NCI-H1694 (cell line): ENCODE data around the gene TMEM245.
A peak's percentile ranks its signal among the peaks of the same experiment; 100 is the strongest.

Experiments
- DNase-seq: peaks from one replicate; lab custom pipeline; 2025; lab: John Stamatoyannopoulos, UW

The TMEM245 gene

DNA sequence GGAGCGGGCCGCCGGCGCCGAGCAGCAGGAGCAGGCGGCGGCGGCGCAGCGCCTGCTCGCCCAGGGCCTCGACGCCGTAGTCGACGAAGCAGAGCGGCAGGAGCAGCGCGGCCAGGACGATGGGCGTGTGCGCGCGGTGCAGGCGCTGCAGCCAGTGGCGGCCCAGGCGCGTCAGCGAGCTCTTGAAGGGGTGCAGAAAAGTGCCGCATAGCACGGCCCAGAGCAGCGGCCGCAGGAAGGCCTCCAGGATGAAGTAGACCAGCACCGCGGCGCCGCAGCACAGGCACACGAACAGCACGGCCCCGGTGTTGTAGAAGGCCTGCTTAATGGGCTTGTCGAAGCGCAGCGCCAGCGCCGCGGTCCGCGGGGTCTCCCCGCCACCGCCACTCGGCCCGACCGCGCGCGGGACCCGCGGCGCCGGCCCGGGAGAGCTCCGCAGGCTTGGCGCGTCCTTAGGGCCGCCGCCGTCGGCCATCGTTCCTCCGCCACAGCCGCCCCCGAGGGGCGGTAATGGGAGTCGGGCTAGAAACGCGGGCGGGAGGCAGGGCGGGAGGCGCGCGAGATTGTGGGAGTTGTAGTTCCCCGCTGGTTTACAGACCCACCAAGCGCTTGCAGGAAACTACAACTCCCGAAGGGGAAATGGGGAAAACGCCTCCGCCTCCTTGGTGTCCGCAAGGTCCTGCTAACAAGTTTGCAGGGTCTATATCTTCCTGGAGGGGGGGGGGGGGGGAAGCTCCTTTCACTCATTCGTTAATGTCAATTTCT, at the start of gene TMEM245:
Gene TMEM245 (minus strand): TSS at position 509 of the 765 bp plus-strand sequence. CDS start 34 bp downstream, at position 475.
- DNase-seq: peak; percentile 96

DNA sequence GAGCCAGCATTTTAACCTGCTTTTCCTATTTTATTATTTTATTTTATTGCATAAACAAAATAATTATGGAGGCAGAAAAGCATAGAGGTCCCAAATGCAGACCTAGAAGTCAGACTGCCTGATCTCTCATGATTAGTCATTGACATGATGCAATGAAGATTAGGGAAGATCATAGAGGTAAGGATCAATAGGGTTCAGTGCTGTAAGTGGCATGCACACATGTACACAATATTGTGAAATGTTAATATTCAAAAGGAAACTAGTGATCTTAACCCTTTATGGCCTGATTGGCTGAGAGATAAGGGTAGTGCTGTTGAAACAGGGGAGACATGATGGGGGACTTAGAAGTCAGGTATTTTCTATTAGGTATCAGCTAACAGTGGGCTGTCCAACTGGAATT, 48.4 kb upstream of the TMEM245 start:
- DNase-seq: no peak

DNA sequence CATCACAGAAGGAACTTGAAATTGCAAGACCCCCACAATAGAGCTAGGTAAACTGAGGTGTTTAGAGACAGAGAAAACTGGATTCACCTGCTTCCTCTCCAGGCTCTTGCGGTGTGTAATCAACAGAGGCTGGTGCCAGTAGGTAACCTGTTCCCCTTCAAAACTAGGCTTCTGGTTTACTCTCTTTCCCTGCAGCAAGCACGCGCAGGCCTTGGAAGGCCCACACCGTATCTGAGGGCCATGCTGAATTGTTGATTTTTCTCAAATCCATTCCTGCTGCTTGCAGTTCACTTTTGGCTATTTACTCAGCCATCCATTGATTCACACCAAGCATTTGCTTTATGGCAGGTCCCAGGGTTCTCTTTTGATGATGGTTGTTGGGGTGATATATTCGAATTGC, 48.0 kb upstream of the TMEM245 start:
- no peak for DNase-seq

DNA sequence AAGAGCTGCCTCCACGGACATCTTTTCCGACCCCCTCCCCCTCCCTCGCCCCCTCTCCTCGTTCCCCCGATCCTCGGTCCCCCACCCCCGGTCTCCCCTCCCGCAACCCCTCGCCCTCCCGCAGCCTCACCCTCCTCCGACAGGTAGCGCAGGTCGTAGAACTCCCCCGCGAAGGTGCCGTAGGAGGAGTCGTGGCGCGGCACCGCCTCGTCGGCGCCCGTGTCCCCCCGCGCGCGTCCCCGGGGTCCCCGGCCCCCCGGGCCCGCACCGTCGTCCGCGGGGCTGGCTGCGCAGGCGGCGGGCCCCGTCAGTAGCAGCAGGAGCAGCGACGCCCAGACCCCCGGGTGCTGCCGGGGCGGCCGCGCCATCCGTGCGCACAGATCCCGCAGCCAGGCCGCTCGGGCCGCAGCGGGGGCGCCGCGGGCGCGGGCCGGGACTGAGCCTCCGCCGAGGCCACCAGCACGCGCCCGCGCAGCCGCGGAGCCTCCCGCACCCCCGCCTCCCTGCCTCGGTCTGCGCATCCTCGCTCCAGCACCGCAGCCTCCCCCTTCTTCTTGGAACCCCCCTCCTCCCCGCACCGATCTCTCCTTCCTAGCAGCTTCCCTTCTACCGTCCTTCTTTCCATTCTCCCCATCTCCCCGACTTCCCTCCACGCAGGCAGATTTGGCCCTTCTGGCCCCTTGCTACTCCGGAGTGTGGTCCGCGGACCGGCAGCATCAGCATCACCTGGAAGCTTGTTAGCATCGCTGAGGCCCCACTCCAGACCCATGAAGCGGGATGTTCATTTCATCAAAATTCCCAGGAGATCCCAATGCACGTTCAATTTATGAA, 47.2 kb upstream of the TMEM245 start, which contains the start of gene FRRS1L:
Gene FRRS1L (minus strand): TSS at position 479 of the 831 bp plus-strand sequence. CDS start 111 bp downstream, at position 368.
- DNase-seq: no peak

DNA sequence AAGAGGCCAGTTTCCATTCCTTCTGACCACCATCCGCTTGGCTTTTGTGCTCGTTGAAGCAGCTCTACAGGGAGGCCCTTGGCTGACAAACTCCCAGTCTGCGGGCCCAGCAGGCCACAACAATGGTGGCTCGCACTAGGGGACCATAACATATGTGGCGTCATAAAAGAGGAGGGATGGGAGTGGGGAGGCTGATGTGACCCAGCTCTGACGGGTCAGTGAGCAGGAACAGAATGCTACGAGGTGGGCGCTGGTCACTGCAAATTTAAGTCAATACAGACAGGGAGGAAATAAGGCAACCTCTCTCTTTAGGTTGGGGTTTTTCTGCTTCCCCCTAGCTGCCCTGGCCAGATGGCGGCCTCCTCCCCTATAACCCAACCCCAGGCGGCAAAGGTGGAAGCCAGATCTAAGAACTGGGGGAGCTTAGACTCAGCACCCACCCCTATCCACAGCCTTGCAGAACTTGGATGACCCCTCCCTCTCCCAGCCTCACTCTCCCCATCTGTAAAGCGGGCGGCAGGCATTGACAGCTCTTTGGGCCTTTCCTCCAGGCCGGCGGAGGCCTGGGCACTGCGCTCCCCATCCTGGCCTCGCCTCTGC, 46.5 kb upstream of the TMEM245 start:
- DNase-seq: no peak

DNA sequence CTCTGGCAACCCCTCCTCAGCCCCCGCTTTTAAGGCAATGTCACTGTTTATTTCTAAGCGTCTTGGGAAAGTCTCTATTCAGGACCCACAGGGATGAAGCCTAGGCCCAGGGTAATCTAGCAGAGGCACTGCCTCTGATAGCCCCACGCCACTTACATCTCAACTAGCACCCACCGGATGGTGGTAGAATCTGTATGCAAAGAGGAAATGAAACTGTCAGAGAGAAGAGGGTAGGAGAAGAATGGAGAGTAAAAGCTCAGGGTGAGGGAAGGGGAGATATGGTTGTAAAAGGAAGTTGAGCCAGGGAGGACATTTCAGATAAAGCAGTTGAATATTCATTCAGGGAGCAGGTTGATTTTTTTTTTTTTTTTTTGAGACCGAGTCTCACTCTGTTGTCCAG, 44.3 kb upstream of the TMEM245 start:
- no peak for DNase-seq

DNA sequence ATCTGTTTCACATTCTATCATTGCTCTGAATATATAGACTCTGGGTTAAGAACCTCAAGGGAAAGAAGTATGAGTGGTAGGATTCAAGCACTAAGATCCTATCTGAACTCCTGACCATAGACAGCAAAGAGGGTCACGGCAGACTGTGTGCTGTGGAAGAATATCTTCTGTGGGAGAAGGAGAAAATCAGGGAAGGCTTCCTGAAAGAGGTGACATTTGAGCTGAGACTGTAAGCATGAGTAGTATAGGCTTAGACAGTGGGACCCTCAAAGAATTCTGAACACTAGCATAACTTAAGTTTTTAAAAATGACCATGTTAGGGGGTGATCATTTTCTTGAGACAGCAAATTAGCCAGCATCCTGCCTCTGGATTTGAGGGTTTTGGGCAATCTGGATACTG, 43.4 kb upstream of the TMEM245 start:
- DNase-seq: no peak

DNA sequence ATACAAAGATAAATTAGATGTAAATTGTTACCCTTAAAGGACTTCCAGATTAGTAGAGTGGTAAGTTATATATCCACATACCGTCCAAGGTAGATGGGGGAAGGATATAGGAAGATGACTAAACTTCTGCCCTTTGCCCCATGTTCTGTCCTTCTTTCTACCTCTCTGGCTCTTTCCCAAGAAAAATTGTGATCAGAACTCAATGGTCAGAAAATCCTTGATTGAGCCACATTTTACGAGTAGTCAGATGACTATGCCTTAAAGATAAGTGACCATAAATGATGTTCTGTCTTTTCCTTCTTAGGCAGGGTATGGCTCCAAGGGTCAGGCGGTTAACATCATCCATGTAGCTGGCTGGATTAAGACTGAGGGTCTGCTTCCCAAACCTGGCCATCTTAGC, 42.9 kb upstream of the TMEM245 start:
- DNase-seq: no peak

DNA sequence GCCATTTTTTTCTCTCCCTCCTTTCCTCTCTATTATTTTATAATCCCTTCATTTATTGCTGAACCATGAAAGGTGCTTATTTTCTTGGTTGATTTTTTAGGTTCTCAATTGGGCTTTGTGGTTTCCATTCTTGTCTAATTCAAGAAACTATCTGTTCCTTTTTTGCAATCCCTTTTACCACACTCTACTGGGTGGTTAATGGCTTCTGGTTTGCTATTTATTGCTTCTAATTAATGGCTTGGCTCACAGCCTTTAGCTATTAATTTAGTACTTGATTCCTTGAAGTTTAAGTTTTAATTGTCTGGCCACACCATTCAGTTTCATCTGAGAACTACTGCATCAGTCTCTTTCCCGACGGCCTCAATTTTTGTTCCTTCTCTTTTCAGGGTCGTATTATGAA, 41.7 kb upstream of the TMEM245 start:
- no peak for DNase-seq

DNA sequence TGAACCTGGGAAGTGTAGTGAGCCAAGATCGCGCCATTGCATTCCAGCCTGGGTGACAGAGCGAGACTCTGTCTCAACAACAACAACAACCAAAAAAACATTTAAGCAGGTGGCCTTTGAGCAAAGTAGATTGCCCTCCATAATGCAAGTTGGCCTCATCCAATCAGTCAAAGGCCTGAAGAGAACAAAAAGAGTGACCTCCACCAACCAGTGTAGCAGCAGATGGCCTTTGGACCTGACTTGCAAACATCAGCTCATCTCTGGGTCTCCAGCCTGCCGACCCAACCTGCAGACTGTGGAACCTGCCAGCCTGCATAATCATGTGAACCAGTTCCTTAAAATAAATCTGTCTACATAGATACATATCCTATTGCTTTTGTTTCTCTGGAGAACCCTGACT, 39.8 kb upstream of the TMEM245 start:
- no peak for DNase-seq

DNA sequence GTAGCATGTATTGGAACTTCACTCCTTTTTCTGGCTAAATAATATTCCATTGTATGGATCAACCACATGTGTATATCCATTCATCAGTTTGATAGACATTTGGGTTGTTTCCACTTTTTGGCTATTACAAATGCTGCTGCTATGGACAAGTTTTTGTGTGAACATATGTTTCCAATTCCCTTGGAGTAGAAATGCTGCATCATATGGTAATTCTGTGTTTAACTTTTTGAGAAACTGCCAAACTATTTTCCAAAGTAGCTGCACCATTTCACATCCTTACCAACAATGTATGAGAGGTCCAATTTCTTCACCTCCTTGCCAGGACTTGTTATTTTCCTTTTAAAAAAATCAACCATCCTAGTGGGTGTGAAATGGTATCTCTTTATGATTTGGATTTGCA, 38.9 kb upstream of the TMEM245 start:
- DNase-seq: no peak

DNA sequence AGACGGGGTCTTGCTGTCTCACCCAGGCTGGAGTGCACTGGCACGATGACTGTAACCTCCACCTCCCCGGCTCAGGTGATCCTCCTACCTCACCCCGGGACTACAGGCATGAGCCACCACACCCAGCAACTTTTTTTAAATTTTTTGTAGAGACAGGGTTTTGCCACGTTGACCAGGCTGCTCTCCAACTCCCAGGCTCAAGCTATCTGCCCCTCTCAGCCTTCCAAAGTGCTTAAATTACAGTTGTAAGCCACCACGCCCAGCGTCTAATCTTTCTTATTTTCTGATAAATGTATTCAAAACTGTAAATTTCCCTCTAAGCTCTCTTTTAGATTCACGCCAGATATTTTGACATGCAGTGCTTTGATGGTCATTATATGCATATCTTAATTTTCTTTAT, 37.0 kb upstream of the TMEM245 start:
- DNase-seq: no peak

DNA sequence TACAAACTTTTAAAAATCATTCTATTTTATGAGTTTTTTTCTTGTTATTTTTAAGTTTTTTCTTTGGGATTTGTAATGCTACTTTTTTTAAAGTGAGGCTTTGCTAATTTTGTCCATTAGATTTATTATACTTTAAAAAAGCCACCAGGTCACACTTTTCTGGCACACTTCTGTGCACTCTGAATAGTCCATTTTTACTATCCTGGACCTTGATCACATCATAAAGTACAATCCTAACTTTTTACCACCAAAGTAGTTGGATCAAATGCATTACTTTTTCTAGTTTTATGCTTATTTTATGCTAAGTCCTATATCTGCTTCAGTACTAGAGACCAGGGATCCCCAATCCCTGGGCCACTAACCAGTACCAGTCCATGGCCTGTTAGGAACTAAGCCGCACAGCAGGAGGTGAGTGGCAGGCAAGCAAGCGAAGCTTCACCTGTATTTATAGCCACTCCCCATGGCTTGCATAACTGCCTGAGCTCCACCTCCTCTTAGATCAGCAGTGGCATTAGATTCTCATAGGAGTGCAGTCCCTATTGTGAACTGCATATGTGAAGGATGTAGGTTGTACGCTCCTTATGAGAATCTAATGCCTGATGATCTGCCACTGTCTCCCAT, 31.3 kb upstream of the TMEM245 start:
- no peak for DNase-seq

DNA sequence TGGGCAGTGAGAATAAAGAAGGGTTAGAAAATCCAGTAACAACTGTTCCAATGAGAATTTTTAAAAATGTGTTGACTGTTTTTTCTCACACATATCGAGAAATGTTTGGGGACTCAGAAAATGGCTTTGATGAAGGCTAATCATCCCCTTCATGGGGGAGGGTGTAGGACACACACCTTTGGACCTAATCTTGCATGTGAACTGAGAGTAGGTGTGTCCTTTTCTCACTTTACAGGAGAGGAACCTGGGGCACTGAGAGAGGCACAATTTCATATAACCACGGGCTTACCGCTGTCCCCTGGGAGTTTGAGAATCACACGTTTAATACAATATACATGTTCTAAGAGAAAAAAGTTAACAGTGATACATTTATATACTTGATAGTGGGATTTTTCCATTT, 30.0 kb upstream of the TMEM245 start:
- no peak for DNase-seq

DNA sequence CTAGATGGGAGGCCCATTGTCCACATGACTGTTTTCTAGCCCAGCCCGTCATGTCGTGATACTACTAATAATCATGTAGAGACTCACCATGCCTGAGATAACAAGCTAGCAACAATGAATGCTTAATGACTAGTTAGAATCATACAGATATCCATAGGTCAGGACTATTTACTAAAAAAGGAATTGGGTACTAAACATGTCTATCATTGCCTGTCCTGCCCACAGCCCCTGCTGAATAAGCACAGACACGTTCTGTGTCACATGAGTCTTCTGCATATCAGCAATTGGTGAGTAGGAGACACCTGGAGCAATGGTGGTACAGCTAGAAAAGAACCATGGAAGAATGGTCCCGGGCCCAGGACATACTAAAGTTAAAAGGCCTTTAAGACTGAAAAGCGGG, 29.3 kb upstream of the TMEM245 start:
- DNase-seq: no peak

DNA sequence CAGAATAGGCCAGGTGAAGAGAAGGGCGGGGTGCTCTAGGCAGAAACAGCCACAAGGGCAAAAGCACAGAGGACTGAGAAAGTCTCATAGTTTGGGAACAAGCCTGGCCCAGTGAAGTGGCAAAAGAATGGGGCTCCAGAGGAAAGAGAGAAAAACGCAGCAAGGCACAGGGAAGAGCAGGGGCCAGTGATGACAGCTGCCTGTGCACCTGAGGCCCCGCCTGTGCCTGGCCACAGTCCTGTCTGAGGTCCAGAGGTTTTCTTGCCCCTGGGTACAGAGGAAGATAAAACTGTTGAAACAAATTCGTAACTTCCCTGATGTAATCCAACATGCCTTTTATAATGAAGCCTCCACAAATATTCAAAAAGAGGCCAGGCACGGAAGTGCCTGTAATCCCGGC, 25.3 kb upstream of the TMEM245 start:
- no peak for DNase-seq

DNA sequence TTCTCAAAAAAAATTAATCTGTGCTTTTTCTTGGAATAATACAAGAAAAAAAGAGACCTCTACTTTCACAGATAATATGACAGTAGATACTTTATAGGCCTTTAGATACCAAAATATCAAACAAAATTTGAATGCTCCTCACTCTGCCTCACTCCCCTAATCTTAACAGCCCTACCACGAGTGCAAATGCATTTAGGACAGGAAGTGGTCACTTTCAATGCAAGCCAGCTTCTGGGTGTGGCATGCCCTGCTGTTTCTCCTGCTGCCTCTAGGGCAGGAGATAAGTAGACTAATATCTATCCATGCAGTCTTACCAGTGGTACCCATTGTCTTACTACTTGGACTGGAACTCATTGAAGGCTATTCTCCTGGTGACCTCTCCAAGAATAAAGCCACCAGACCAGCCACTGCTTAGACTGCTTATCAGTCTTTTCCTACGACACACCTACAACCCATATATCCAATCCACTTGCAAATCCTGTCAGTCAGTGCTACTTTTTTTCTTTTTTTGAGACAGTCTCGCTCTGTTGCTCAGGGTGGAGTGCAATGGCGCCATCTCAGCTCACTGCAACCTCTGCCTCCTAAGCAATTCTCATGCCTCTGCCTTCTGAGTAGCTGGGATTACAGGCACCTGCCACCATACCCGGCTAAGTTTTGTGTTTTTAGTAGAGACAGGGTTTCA, 24.3 kb upstream of the TMEM245 start:
- no peak for DNase-seq

DNA sequence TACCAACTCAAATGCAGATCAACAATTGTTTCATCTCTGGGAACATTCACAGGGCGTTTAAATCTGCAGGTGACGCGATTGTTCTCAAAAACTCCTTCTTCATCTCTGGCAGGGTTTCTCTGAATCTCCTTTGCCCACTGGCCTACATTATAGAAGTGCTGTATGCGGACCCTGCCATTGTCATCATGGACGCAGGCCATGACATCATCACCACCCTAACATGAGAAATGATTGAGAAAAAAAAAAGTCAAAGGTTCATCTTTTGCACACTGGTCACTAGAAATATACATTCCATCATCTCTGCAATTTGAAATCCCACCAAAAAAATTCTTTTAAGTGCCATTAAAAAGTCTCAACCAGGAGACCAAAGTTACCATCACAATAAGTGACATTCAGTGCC, 21.6 kb upstream of the TMEM245 start:
- DNase-seq: no peak

DNA sequence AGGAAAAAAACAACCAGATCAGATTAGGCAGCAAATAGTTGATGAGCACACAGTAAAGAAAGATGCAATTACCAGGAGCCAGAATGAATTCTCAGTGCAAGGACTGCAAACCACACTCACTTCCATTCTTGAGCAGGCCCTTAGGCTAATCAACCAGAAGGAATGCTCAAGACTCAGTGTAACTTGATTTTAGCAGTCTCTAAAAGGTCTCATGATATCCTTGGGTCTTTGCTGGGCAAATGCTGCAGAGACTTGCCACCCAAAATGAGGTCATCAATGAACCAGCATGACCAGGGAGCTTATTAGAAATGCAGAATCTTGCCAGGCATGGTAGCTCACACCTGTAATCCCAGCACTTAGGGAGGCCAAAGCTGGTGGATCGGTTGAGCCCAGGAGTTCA, 20.1 kb upstream of the TMEM245 start:
- no peak for DNase-seq

DNA sequence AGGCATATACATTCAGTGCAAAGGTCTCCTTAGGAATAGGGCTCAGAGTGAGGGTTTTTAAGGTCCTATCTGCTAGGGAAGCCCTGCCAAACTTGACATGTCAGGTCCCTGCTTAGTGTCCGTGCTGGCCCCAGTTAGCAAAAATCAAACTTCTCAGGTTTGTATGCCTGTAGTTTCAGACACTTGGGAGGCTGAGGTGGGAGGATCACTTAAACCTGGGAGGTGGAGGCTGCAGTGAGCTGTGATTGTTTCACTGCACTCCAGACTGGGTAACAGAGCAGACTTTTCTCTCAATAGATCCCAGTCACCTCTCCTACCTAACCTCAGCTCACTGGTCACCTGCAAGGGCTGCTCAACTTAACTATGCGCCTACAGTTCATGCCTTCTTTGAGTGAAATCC, 18.7 kb upstream of the TMEM245 start:
- no peak for DNase-seq

DNA sequence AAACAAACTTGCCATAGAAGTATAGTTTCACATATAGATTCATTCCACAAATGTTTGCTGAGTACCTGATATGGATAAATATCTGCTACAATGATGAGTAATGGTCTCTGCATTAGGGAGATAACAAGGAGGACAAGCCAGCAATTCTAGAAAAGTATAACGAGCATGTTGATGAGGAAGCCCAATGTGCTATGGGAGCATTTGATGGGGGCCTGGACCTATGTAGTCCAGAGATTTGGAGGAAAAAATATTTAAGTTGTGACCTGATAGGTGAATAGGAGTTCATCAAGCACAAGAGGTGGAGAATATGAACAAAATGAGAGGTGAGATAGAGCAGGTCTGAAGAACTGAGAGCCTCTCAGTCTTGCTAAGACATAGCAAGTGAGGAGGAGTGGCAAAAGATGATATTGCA, 14.4 kb upstream of the TMEM245 start:
- DNase-seq: no peak

DNA sequence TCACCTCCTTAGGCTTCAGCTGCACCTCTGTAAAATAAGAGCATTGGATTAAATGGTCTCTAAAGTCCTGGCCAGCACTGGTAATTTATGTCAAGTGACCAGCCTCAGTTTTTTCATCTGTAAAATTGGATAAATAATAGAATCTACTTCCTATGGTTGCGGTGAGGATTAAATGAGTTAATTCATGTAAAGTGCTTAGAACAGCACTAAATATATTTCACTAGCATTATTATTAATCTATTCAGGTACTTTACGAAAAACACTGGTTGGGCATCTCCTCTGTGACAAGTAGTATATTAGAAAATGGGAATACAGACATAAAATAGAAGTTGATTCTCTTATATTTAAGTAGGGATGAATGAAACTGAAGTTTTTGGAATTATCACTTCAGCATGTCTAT, 13.8 kb upstream of the TMEM245 start:
- no peak for DNase-seq
